ENCODE measurements around the gene TNRC6C.

DNA sequence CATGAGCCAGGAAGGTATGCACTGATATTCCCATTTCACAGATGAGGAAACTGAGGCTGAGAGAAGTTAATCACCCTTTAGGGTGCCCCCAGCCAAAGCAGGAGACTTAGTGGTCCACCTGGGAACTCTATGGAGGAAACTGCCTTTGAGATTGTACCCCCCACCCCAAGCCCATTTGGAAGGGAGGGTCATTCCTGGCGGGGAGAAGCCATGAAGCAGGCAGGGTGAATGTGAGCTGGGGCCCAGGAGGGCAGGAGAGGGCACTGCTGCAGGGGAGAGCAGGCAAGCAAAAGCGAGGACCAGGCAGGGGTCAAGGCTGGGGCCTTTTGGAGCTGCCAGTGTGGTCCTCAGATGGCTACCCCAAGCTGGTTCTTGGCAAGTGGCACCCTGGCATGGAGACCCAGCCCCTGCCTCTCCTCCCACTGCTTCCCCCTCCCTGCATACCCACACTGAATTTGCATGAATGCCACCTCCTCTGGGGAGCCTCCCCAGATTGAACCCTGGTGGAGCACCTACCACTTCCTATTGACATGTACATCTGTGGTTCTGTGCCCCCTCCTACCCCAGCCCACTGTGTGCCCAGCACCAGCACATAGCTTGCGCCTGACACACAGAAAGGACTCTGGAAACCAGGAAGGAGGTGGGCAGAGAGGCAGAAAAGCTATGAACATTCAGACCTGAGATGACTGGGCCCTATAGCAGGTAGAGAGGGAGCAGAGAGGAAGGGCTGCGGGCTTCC lies 171.0 kb downstream of the TNRC6C start:
- TF ChIP-seq, protein P1, sequence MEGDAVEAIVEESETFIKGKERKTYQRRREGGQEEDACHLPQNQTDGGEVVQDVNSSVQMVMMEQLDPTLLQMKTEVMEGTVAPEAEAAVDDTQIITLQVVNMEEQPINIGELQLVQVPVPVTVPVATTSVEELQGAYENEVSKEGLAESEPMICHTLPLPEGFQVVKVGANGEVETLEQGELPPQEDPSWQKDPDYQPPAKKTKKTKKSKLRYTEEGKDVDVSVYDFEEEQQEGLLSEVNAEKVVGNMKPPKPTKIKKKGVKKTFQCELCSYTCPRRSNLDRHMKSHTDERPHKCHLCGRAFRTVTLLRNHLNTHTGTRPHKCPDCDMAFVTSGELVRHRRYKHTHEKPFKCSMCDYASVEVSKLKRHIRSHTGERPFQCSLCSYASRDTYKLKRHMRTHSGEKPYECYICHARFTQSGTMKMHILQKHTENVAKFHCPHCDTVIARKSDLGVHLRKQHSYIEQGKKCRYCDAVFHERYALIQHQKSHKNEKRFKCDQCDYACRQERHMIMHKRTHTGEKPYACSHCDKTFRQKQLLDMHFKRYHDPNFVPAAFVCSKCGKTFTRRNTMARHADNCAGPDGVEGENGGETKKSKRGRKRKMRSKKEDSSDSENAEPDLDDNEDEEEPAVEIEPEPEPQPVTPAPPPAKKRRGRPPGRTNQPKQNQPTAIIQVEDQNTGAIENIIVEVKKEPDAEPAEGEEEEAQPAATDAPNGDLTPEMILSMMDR (IDR thresholded peaks at IDR 0.05; ENCODE audit: low read depth, low read length), result no peak
- TF ChIP-seq POLR2A (IDR thresholded peaks at IDR 0.05; ENCODE audit: extremely low read depth, insufficient read length), result no peak

All from NB4 (cell line).